ENCODE data around the gene DNMT1.
"Not testable (repeated sequence)": the region's sequence is repeated elsewhere in the genome, so short reads cannot be mapped to it uniquely, and the experiment has no call there.

Gene DNMT1

DNA sequence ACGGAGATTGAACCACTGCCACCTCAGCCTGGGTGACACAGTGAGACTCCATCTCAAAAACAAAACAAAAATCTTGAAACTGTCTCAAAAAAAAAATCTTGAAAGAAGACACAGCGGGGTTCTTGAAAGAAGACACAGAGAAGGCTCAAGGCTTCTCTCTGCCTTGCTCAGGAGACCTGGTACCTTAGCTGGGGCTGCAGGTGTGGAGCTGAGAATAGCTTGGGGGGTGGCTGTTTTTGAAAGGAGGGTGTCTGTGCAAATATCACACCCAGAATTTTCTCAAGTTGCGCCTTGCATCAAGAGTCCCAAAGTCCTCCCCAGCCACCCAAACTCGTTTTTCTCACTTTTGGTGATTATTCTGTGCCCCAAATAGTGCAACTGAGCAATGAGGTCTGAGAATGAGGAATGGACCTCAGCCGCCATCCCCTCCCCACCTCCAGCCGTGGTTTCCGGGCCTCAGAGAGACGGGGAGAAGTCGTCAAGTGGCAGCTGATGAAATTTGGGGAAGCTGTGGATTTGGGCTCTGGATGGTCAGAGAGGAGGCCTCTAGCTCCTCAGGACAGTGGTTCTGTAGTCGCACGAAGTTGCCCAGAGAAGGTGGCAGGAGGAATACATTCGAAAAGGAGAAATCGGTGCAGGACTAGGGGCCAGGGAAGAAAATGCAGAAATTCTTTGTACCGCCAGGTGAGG is 27.6 kb upstream of the DNMT1 start:
- in situ Hi-C loops (cut with MboI; ENCODE audit: low sequenced_read_pairs): no loop called here

DNA sequence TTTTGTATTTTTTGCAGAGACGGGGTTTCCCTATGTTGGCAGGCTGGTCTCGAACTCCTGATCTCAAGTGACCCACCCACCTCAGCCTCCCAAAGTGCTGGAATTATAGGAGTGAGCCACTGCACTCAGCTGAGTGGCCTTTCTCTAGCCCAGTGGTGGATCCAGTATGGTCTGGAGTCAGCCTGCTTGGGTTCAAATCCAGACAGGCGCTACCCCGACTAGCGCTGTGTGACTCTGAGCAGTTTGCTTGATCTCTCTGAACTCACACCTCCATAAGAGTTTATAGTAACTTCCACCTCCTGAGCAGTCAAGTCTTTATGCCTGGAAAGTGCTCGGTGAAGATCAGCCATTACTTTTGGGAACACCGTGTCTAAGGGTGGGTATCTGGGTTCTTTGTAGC is 25.9 kb upstream of the DNMT1 start:
- in situ Hi-C loops (cut with MboI; ENCODE audit: low sequenced_read_pairs): no loop called here

DNA sequence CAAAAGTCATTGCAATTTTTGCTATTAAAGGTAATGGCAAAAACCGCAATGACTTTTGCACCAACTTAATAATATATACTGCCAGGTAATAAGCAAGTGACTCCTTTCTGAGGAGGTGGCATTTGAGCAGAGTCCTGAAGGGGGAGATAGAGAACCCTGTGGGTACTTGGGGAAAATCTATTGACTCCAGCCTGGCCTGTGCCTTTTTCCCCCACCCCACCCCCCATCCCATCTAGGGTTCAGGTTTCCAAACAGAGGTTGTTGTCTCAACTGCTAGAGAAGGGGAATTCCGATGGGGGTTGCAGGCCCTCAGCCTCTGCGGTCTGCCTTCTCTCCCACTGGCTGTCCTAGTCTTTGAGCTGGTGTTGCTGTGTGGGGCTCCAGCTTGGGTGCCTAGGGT is 24.9 kb upstream of the DNMT1 start:
- in situ Hi-C loops (cut with MboI; ENCODE audit: low sequenced_read_pairs): no loop called here

DNA sequence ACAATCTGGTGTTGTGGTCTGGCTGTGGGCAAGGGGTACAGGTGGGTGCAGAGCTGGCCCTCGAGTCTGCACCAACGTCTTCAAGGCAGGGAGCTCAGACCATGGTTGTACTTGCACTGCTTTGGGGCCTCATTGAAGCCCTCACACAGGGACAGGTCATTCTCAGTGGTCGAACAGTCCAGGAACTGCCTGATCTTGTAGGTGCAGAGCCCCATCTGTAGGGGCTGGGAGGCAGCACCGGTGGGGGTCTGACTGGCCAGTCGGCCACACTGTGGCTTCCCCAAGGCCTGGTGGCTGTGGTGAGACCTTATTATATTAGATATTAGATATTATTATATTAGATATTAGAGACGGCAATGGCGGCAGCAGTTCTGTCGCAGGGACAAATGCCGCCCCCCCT is 22.3 kb upstream of the DNMT1 start:
- in situ Hi-C loops (cut with MboI; ENCODE audit: low sequenced_read_pairs): no loop called here

GRCh38 chr19:10214784-10215183 is 20.0 kb upstream of the DNMT1 start:
- in situ Hi-C loops (cut with MboI; ENCODE audit: low sequenced_read_pairs): no loop called here

- in situ Hi-C loops (cut with MboI; ENCODE audit: low sequenced_read_pairs): no loop called here
Measured at GRCh38 chr19:10211691-10212090, 16.9 kb upstream of the DNMT1 start.

DNA sequence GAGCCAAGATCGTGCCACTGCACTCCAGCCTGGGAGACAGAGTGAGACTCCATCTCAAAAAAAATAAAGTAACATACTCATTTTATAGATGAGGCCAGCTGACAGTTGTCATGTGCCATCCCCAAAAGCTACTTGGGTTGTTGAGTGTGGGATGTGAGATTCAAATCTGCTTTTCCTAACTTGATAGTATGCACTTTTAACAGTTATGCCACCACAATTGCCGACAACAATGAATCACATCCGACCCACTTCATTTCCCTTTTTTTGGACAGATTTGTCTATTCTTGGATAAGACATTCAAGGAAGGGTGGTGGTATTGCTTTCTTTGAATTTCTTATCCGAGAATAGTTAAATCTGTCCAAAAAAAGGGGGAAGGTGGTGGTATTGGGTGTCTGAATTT is 16.3 kb upstream of the DNMT1 start:
- in situ Hi-C loops (cut with MboI; ENCODE audit: low sequenced_read_pairs): no loop called here

GRCh38 chr19:10209315-10209714 is 14.6 kb upstream of the DNMT1 start:
- in situ Hi-C loops (cut with MboI; ENCODE audit: low sequenced_read_pairs): no loop called here

DNA sequence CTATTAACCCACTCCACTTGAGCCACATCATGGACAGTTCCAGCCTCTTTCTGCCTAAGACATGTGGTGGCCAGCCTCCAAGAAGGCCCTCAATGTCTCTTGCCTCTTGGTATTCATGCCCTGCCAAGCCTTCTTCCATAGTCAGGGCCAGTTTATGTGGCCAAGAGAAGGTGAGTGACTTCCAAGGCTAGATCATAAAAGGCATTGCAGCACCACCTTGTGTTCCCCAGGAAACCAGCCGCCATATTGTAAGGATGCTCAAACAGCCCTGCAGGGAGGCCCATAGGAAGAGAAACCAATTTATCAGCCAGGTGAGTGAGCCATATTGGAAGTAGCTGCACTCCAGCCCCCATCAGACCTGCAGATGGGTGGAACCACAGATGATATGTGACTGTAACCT is 12.3 kb upstream of the DNMT1 start:
- in situ Hi-C loops (cut with MboI; ENCODE audit: low sequenced_read_pairs): no loop called here

- in situ Hi-C loops (cut with MboI; ENCODE audit: low sequenced_read_pairs): no loop called here
Measured at GRCh38 chr19:10206226-10206885, 11.6 kb upstream of the DNMT1 start.

DNA sequence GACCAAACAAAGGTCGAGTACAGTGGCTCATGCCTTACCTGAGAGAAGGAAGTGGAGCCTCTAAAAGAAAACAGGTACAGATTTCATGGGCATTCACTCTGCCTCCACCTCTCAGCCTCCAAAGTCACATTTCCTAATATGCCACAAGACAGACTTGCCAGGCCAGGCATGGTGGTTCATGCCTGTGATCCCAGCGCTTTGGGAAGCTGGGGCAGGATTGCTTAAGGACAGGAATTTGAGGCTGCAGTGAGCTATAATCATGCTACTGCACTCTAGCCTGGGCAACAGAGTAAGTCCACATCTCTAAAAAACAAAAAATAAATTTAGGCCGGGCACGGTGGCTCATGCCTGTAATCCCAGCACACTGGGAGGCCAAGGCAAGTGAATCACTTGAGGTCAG is 10.9 kb upstream of the DNMT1 start:
- in situ Hi-C loops (cut with MboI; ENCODE audit: low sequenced_read_pairs): no loop called here

- in situ Hi-C loops (cut with MboI; ENCODE audit: low sequenced_read_pairs): no loop called here
Measured at GRCh38 chr19:10203686-10204085, 8.9 kb upstream of the DNMT1 start.

DNA sequence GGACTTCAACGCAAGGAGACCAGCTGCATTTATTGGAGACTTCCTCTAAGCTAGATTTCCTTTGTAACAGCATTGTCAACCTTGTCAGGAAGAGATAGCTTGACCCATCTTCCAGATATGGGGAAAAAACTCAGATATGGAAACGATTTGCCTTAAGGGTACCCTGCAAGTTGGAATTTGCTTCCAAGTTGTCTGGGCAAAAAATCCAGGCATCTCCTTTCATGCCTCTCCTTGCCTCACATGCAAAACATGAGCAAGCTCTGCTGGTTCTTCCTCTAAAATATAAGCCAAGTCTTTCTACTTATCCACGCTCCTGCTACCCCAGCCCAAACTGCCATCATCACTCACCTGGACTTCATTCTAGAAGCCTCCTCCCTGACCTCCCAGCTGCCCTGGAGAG is 6.4 kb upstream of the DNMT1 start:
- in situ Hi-C loops (cut with MboI; ENCODE audit: low sequenced_read_pairs): no loop called here

DNA sequence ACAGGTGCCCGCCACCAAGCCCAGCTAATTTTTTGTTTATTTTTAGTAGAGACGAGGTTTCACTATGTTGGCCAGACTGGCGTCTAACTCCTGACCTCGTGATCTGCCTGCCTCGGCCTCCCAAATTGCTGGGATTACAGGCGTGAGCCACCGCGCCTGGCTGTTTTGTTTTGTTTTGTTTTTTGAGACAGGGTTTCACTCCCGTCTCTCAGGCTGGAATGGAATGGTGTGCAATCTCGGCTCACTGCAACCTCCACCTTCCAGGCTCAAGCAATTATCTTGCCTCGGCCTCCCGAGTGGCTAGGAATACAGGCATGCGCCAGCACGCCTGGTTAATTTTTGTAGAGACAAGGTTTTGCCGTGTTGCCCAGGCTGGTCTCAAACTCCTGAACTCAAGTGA is 5.3 kb upstream of the DNMT1 start:
- in situ Hi-C loops (cut with MboI; ENCODE audit: low sequenced_read_pairs): not testable (repeated sequence)

GRCh38 chr19:10198889-10199644 is 4.3 kb upstream of the DNMT1 start:
- in situ Hi-C loops (cut with MboI; ENCODE audit: low sequenced_read_pairs): not testable (repeated sequence)

- in situ Hi-C loops (cut with MboI; ENCODE audit: low sequenced_read_pairs): no loop called here
Measured at GRCh38 chr19:10195199-10195519, 406 bp upstream of the DNMT1 start.

- in situ Hi-C loops (cut with MboI; ENCODE audit: low sequenced_read_pairs): no loop called here
Measured at GRCh38 chr19:10193790-10194499, 808 bp downstream of the DNMT1 start.

DNA sequence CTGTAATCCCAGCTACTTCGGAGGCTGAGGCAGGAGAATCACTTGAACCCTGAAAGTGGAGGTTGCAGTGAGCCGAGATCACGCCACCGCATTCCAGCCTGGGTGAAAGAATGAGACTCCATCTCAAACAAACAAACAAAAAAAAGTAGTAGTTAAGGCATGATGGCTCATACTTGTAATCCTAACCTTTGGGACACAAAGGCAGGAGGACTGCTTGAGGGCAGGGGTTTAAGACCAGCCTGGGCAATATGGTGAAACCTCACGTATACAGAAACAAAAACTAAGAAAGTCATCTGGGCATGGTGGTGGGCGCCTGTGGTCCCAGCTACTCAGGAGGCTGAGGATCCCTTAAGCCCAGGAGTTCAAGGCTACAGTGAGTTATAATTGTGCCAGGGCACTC is 1.8 kb downstream of the DNMT1 start:
- in situ Hi-C loops (cut with MboI; ENCODE audit: low sequenced_read_pairs): no loop called here

DNA sequence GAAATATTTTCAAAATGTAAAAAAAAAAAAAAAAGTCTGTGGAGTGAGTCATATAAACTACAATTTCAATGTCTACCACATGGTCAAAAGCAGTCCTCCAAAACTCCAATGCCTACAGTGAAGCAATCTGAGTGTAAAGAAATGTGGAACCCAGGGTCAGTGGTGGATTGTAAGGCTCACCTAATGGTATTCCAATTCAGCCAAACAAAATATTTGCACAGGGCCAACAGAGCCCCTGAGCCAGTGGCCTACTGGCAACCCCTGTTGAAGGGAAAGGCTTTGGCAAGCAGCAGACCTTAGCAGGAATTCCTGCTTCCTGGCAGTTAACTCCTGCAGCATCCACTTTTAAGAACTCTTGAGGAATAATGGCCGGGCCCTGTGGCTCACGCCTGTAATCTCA is 3.4 kb downstream of the DNMT1 start:
- in situ Hi-C loops (cut with MboI; ENCODE audit: low sequenced_read_pairs): no loop called here

DNA sequence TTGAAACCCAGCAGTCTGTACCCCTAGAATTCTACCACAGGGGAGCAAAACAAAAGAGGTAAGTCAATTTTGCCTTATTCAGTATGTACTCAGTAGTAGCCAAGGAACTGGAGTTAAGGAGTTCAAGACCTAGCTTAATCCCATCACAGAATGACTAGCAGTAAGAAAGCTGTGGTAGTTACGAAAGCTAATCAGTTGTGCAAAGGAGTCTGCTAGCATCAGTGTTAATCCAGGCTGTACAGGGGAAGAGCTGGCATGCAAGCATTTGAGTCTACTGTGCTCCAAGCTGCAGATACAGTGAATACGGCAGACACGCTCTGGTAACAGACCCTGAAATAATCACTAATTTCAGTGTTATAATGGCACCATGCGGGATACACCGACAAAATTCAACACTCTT is 4.7 kb downstream of the DNMT1 start:
- in situ Hi-C loops (cut with MboI; ENCODE audit: low sequenced_read_pairs): no loop called here

DNA sequence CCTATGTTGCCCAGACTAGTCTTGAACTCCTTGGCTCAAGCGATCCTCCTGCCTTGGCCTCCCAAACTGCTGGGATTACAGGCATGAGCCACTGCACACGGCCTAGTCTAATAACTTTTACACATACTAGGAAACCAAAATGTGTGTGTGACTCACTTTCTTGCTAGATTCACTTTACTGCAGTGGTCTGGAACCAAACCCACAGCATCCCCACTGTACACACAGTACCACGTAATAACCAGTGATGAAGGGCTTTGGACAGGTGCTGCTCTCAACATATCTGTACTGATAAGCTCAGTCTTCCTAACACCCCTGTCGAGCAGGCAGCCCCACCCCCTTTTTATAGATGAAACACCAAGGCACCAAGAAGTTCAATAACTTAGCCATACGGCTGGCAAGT is 5.1 kb downstream of the DNMT1 start:
- in situ Hi-C loops (cut with MboI; ENCODE audit: low sequenced_read_pairs): no loop called here

GRCh38 chr19:10187315-10187714 is 7.4 kb downstream of the DNMT1 start:
- in situ Hi-C loops (cut with MboI; ENCODE audit: low sequenced_read_pairs): no loop called here

Data from hTERT RPE-1 (cell line).